ENCODE measurements around the gene KIF14.

KIF14 gene

GRCh38 chr1:200628223-200628881, 7.8 kb upstream of the KIF14 start:
- peak; percentile 75 for DNase-seq (ENCODE audit: extremely low spot score)
- TF ChIP-seq, protein P1, sequence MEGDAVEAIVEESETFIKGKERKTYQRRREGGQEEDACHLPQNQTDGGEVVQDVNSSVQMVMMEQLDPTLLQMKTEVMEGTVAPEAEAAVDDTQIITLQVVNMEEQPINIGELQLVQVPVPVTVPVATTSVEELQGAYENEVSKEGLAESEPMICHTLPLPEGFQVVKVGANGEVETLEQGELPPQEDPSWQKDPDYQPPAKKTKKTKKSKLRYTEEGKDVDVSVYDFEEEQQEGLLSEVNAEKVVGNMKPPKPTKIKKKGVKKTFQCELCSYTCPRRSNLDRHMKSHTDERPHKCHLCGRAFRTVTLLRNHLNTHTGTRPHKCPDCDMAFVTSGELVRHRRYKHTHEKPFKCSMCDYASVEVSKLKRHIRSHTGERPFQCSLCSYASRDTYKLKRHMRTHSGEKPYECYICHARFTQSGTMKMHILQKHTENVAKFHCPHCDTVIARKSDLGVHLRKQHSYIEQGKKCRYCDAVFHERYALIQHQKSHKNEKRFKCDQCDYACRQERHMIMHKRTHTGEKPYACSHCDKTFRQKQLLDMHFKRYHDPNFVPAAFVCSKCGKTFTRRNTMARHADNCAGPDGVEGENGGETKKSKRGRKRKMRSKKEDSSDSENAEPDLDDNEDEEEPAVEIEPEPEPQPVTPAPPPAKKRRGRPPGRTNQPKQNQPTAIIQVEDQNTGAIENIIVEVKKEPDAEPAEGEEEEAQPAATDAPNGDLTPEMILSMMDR (IDR thresholded peaks at IDR 0.05; ENCODE audit: control extremely low read depth, extremely low read depth, low read depth, missing control alignments): no peak
- CTCF ChIA-PET: interaction anchor here (0.7 to 2.4 kb wide), 12 partner anchors 10 to 413 kb away, joined by 3 to 12 read pairs (median 4); partner anchors contain the start of gene DDX59
- POLR2A ChIA-PET: interaction anchor here (1.4 kb wide), 1 partner anchor 42 kb away, joined by 7 read pairs; the partner anchor contains the start of gene DDX59

DNA sequence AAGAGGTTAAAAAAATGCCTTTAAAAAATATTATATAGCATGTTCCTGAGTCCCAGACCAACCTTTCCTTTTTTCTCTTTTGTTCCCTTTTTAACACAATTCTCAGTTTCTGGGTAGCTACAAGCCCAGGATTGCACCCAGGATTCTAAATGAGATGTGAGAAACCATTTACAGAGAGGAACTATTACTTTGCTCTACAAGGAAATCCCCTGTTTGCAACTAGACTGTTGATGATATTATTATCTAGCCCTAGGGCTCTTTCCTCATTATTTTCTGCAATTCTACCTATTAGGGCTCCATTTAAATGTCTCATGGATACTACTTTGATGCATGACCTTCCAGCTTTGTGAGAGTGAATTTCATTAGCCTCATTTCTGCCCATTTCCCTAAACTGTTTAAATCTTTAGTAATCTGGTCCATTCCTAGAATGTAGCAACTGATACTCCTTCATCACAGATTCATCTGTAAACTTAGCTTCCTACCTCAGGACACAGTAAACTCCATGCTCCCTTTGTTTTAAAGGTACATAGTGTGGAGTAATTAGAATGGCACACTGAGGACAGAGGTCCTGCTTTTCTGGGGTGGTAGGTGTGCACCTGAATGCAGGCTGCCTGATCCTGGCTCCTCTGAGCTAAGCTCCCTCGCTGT, 7.1 kb upstream of the KIF14 start:
- TF ChIP-seq, protein P1 (IDR thresholded peaks at IDR 0.05; ENCODE audit: control extremely low read depth, extremely low read depth, low read depth, missing control alignments): no peak
- CTCF ChIA-PET: interaction anchor here (0.7 to 2.4 kb wide), 13 partner anchors 10 to 414 kb away, joined by 3 to 12 read pairs (median 3); partner anchors contain the start of gene DDX59
- DNase-seq (ENCODE audit: extremely low spot score): peak; percentile 26
- POLR2A ChIA-PET: interaction anchor here (1.4 kb wide), 1 partner anchor 42 kb away, joined by 7 read pairs; the partner anchor contains the start of gene DDX59

- DNase-seq (ENCODE audit: extremely low spot score): no peak
- ChIA-PET CTCF (interaction anchor here (0.9 to 2.4 kb wide), 6 partner anchors 24 to 345 kb away, joined by 3 to 12 read pairs (median 4); partner anchors contain the start of gene DDX59), POLR2A (no interaction called here)
- TF ChIP-seq, protein P1 (IDR thresholded peaks at IDR 0.05; ENCODE audit: control extremely low read depth, extremely low read depth, low read depth, missing control alignments): no peak
Observed at GRCh38 chr1:200626853-200627534, 6.4 kb upstream of the KIF14 start.

- ChIA-PET CTCF (interaction anchor here (0.8 to 5.9 kb wide), 5 partner anchors 9 to 180 kb away, joined by 3 to 76 read pairs (median 5); no protein-coding TSS in a partner anchor), POLR2A (interaction anchor here (0.6 kb wide), 1 partner anchor 8 kb away, joined by 7 read pairs; no protein-coding TSS in a partner anchor)
- TF ChIP-seq, protein P1 (IDR thresholded peaks at IDR 0.05; ENCODE audit: control extremely low read depth, extremely low read depth, low read depth, missing control alignments): no peak
- DNase-seq (ENCODE audit: extremely low spot score): peak; percentile 51
Observed at GRCh38 chr1:200625381-200625824, 4.9 kb upstream of the KIF14 start.

DNA sequence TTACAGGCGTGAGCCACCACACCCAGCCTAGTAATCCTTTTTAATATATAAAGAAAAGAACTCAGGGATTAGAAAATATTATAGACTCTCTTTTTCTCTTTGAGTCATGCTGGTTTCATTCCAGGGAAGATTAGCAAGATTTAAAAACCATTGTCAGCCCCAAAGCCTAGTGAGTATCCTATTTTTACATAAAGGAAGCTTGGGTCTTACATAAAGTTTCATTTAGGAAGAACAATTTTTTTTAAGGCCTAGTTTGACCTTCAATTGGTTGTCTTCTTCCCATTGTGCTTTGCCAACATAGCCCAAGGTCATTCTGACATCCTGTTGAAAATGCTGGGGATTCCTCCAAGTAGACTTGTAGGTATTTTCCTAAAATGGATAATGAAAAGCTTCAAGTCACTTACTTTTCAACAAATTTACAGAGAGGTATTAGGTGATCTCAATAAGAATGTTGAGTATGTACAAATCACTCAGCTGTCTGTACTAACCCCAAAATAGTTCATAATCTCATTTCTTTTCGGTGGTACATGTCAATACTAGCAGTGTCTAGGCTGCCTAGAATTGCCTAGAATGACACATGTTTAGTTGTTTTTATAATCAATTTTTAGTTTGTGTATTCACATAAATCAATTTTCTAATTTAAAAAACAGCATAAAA, 4.3 kb upstream of the KIF14 start:
- TF ChIP-seq, protein P1 (IDR thresholded peaks at IDR 0.05; ENCODE audit: control extremely low read depth, extremely low read depth, low read depth, missing control alignments): no peak
- no peak for DNase-seq (ENCODE audit: extremely low spot score)
- ChIA-PET CTCF (interaction anchor here (0.8 to 5.9 kb wide), 7 partner anchors 9 to 241 kb away, joined by 3 to 76 read pairs (median 3); no protein-coding TSS in a partner anchor), POLR2A (interaction anchor here (0.6 kb wide), 1 partner anchor 8 kb away, joined by 7 read pairs; no protein-coding TSS in a partner anchor)
